ENCODE measurements around the gene PELI1.

Gene PELI1

DNA sequence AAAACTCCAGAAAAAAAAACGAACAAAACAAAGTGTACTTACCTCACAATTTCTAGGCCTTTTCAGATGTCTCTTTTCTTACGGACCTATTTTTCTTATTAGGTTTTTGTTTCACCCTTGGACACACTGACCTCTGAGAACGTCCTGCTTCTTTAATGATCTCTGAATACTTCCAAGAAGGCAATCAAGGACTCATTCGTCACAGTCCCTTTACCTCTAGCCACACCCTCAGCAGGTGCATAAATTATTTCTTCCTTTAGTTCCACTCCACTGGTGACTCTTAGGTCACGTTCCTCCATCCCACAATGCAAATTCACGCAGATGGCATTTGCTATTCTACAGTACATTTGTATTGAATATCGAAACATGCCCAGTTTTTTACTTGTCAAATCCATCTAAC lies 21.9 kb downstream of the PELI1 start:
- ChIA-PET POLR2A (no interaction called here), CTCF (interaction anchor here (0.6 kb wide), 2 partner anchors 76 to 345 kb away, joined by 3 to 5 read pairs; no protein-coding TSS in a partner anchor)
- H3K27ac ChIP-seq (ENCODE audit: extremely low read depth, low read depth, low read length) = no peak overlapping the region
- no peaks in the 10 kb centered on the region for H3K9me3 ChIP-seq (ENCODE audit: control insufficient read depth, insufficient read depth, low read depth, low read length)
- H3K4me3 ChIP-seq (ENCODE audit: low read depth, low read length) = no peak overlapping the region
- peaks cover 10% of the 10 kb centered on the region for H3K4me1 ChIP-seq (ENCODE audit: control insufficient read depth, insufficient read depth, low read length)
- no peaks in the 10 kb centered on the region for H3K36me3 ChIP-seq (ENCODE audit: control insufficient read depth in 2 of 2, insufficient read depth in 1 of 2, low read length in 2 of 2)
- TF ChIP-seq SP2 (tag by site-specific recombination; IDR thresholded peaks at IDR 0.05) (no peak), ZXDB (tag by site-specific recombination; IDR thresholded peaks at IDR 0.05) (no peak)
- TF ChIP-seq, protein P1, sequence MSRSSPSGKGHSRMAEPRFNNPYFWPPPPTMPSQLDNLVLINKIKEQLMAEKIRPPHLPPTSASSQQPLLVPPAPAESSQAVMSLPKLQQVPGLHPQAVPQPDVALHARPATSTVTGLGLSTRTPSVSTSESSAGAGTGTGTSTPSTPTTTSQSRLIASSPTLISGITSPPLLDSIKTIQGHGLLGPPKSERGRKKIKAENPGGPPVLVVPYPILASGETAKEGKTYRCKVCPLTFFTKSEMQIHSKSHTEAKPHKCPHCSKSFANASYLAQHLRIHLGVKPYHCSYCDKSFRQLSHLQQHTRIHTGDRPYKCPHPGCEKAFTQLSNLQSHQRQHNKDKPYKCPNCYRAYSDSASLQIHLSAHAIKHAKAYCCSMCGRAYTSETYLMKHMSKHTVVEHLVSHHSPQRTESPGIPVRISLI (tag by site-specific recombination; IDR thresholded peaks at IDR 0.05) = 0 out of 2 replicates have a peak, but pooled peaks have one; percentile 23

DNA sequence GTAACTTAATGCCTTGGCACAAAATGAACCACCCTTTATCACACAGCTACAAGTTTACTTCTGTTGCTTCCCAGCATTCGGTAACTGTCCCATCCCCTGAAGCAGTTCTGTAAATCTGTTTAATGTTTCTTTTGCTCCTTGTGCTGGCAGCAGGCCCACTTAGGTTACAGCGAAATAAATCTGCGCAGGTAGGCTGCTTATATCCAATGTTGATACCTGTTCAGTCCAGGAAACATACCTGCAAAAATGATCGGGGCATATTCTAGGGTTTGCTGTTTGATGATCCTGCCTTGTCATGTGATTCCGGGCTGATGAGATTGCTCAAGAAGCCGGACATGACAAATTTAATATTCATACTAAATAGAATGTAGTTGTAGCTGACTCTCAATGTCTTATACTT lies 23.3 kb downstream of the PELI1 start:
- CTCF ChIA-PET = interaction anchor here (0.6 kb wide), 1 partner anchor 62 kb away, joined by 3 read pairs; no protein-coding TSS in a partner anchor
- H3K36me3 ChIP-seq (ENCODE audit: control insufficient read depth in 2 of 2, insufficient read depth in 1 of 2, low read length in 2 of 2) = no peaks in the 10 kb centered on the region
- POLR2A ChIA-PET = no interaction called here
- peaks cover 19% of the 10 kb centered on the region for H3K4me1 ChIP-seq (ENCODE audit: control insufficient read depth, insufficient read depth, low read length)
- no peaks in the 10 kb centered on the region for H3K9me3 ChIP-seq (ENCODE audit: control insufficient read depth, insufficient read depth, low read depth, low read length)
- TF ChIP-seq HOXC10 (CRISPR knock-in tag; IDR thresholded peaks at IDR 0.05) (no peak), ZNF514 (tag by site-specific recombination; IDR thresholded peaks at IDR 0.05) (no peak), ZNF792 (tag by site-specific recombination; IDR thresholded peaks at IDR 0.05) (no peak), ZNF248 (tag by site-specific recombination; IDR thresholded peaks at IDR 0.05) (no peak), ZNF350 (tag by site-specific recombination; IDR thresholded peaks at IDR 0.05) (no peak), SCRT2 (tag by site-specific recombination; IDR thresholded peaks at IDR 0.05) (peak; percentile 50; the same call in 1 of the 2 replicates)
- TF ChIP-seq, protein P2, sequence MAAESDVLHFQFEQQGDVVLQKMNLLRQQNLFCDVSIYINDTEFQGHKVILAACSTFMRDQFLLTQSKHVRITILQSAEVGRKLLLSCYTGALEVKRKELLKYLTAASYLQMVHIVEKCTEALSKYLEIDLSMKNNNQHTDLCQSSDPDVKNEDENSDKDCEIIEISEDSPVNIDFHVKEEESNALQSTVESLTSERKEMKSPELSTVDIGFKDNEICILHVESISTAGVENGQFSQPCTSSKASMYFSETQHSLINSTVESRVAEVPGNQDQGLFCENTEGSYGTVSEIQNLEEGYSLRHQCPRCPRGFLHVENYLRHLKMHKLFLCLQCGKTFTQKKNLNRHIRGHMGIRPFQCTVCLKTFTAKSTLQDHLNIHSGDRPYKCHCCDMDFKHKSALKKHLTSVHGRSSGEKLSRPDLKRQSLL (tag by site-specific recombination; IDR thresholded peaks at IDR 0.05) = no peak
- TF ChIP-seq, protein P3, sequence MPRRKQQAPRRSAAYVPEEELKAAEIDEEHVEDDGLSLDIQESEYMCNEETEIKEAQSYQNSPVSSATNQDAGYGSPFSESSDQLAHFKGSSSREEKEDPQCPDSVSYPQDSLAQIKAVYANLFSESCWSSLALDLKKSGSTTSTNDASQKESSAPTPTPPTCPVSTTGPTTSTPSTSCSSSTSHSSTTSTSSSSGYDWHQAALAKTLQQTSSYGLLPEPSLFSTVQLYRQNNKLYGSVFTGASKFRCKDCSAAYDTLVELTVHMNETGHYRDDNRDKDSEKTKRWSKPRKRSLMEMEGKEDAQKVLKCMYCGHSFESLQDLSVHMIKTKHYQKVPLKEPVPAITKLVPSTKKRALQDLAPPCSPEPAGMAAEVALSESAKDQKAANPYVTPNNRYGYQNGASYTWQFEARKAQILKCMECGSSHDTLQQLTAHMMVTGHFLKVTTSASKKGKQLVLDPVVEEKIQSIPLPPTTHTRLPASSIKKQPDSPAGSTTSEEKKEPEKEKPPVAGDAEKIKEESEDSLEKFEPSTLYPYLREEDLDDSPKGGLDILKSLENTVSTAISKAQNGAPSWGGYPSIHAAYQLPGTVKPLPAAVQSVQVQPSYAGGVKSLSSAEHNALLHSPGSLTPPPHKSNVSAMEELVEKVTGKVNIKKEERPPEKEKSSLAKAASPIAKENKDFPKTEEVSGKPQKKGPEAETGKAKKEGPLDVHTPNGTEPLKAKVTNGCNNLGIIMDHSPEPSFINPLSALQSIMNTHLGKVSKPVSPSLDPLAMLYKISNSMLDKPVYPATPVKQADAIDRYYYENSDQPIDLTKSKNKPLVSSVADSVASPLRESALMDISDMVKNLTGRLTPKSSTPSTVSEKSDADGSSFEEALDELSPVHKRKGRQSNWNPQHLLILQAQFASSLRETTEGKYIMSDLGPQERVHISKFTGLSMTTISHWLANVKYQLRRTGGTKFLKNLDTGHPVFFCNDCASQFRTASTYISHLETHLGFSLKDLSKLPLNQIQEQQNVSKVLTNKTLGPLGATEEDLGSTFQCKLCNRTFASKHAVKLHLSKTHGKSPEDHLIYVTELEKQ (tag by site-specific recombination; IDR thresholded peaks at IDR 0.05; ENCODE audit: borderline replicate concordance) = no peak
- H3K4me3 ChIP-seq (ENCODE audit: low read depth, low read length) = no peak overlapping the region
- H3K27ac ChIP-seq (ENCODE audit: extremely low read depth, low read depth, low read length) = no peak overlapping the region

DNA sequence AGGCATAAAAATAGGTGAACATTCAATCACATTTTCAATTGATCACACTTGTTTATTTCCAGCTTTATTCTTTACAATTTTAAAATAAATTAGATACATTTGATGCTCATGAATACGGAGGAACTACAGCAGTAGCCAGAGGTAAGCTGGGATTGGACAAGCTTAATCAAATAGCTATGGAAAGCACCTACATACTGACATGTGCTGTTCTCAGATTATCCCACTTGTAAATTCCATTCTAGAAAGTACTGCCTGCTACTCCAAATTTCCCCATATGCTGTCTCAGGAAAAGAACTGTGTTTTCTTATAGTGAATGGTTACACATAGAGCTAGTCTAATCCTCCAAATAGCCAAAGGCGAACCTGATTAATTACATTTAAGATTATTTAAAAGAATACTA lies 24.2 kb downstream of the PELI1 start:
- ChIA-PET CTCF (interaction anchor here (0.6 kb wide), 2 partner anchors 215 to 530 kb away, joined by 3 to 4 read pairs; no protein-coding TSS in a partner anchor), POLR2A (no interaction called here)
- no peak overlapping the region for H3K4me3 ChIP-seq (ENCODE audit: low read depth, low read length)
- no peak overlapping the region for H3K27ac ChIP-seq (ENCODE audit: extremely low read depth, low read depth, low read length)
- peaks cover 21% of the 10 kb centered on the region for H3K4me1 ChIP-seq (ENCODE audit: control insufficient read depth, insufficient read depth, low read length)
- H3K36me3 ChIP-seq (ENCODE audit: control insufficient read depth in 2 of 2, insufficient read depth in 1 of 2, low read length in 2 of 2) = no peaks in the 10 kb centered on the region
- no peaks in the 10 kb centered on the region for H3K9me3 ChIP-seq (ENCODE audit: control insufficient read depth, insufficient read depth, low read depth, low read length)
- TF ChIP-seq ZNF24 (tag by site-specific recombination; IDR thresholded peaks at IDR 0.05) = no peak
- TF ChIP-seq ZNF560 (tag by site-specific recombination; IDR thresholded peaks at IDR 0.05; ENCODE audit: borderline replicate concordance) = no peak
- TF ChIP-seq, protein P4, sequence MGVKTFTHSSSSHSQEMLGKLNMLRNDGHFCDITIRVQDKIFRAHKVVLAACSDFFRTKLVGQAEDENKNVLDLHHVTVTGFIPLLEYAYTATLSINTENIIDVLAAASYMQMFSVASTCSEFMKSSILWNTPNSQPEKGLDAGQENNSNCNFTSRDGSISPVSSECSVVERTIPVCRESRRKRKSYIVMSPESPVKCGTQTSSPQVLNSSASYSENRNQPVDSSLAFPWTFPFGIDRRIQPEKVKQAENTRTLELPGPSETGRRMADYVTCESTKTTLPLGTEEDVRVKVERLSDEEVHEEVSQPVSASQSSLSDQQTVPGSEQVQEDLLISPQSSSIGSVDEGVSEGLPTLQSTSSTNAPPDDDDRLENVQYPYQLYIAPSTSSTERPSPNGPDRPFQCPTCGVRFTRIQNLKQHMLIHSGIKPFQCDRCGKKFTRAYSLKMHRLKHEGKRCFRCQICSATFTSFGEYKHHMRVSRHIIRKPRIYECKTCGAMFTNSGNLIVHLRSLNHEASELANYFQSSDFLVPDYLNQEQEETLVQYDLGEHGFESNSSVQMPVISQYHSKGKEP (tag by site-specific recombination; IDR thresholded peaks at IDR 0.05) = no peak
- TF ChIP-seq, protein P5, sequence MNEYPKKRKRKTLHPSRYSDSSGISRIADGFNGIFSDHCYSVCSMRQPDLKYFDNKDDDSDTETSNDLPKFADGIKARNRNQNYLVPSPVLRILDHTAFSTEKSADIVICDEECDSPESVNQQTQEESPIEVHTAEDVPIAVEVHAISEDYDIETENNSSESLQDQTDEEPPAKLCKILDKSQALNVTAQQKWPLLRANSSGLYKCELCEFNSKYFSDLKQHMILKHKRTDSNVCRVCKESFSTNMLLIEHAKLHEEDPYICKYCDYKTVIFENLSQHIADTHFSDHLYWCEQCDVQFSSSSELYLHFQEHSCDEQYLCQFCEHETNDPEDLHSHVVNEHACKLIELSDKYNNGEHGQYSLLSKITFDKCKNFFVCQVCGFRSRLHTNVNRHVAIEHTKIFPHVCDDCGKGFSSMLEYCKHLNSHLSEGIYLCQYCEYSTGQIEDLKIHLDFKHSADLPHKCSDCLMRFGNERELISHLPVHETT (tag by site-specific recombination; IDR thresholded peaks at IDR 0.05) = no peak
- TF ChIP-seq ZNF391 (tag by site-specific recombination; IDR thresholded peaks at IDR 0.05; ENCODE audit: borderline replicate concordance, low read depth) = no peak
- TF ChIP-seq, protein P6, sequence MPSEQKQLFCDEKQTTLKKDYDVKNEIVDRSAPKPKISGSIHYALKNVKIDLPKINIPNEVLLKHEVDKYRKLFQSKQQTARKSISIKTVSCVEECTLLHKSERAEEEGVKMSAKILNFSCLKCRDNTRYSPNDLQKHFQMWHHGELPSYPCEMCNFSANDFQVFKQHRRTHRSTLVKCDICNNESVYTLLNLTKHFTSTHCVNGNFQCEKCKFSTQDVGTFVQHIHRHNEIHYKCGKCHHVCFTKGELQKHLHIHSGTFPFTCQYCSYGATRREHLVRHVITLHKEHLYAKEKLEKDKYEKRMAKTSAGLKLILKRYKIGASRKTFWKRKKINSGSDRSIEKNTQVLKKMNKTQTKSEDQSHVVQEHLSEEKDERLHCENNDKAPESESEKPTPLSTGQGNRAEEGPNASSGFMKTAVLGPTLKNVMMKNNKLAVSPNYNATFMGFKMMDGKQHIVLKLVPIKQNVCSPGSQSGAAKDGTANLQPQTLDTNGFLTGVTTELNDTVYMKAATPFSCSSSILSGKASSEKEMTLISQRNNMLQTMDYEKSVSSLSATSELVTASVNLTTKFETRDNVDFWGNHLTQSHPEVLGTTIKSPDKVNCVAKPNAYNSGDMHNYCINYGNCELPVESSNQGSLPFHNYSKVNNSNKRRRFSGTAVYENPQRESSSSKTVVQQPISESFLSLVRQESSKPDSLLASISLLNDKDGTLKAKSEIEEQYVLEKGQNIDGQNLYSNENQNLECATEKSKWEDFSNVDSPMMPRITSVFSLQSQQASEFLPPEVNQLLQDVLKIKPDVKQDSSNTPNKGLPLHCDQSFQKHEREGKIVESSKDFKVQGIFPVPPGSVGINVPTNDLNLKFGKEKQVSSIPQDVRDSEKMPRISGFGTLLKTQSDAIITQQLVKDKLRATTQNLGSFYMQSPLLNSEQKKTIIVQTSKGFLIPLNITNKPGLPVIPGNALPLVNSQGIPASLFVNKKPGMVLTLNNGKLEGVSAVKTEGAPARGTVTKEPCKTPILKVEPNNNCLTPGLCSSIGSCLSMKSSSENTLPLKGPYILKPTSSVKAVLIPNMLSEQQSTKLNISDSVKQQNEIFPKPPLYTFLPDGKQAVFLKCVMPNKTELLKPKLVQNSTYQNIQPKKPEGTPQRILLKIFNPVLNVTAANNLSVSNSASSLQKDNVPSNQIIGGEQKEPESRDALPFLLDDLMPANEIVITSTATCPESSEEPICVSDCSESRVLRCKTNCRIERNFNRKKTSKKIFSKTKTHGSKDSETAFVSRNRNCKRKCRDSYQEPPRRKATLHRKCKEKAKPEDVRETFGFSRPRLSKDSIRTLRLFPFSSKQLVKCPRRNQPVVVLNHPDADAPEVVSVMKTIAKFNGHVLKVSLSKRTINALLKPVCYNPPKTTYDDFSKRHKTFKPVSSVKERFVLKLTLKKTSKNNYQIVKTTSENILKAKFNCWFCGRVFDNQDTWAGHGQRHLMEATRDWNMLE (tag by site-specific recombination; conservative IDR thresholded peaks at IDR 0.05; ENCODE audit: low read depth) = no peak
